ENCODE measurements around the gene SEPTIN14. TPM values are rescaled to one million over a fixed set of nuclear protein-coding genes. Genes with fewer than 3 reads are reported as not detected.
"Not testable (repeated sequence)": the region's sequence is repeated elsewhere in the genome, so short reads cannot be mapped to it uniquely, and the experiment has no call there.

SEPTIN14 gene
- total RNA-seq (2021) (not detected in 2 replicates), Bru-seq, nascent RNA (not detected), BruChase-seq, experiment 1, labeled RNA remaining after a 2-hour chase (not detected), BruChase-seq, experiment 2, labeled RNA remaining after a 6-hour chase (percentile 1 among the genes with signal in this experiment)
- long read RNA-seq, result 0 reads

DNA sequence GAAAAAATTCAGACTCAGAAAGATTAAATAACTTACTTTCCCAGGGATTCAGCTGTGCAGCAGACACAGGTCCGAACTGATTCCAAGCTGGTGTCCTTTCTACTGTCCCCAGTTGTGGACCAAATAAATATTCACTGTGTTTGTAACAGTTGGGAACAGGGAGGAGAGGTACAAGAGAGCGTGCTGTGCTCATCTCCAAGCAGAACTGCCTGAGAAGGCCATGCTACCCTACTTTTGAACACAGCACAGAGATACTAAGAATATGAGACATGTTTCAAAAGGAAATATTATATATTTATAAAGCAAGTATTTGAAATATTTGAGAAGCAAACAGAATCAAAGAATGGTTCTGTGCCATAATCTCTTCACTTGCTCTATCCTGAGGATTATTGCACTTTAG, at the start of gene SEPTIN14:
Gene SEPTIN14, minus strand, starts transcription at position 101 of the 400 bp plus-strand sequence. CDS start 756 bp downstream, outside the sequence.
- CTCF ChIA-PET; H3K9me3 ChIP-seq (ENCODE audit: low read depth, low read length, poor library complexity, severe bottlenecking); H3K4me1 ChIP-seq (ENCODE audit: insufficient read depth, low read length, poor library complexity, severe bottlenecking); POLR2A ChIA-PET (ENCODE audit: low non-redundant PET); H3K27ac ChIP-seq (ENCODE audit: low read depth, low read length, poor library complexity, severe bottlenecking); intact Hi-C loops (cut with micrococcal nuclease; ENCODE audit: unreplicated experiment); H3K4me3 ChIP-seq (ENCODE audit: low read depth, low read length, poor library complexity, severe bottlenecking); H3K36me3 ChIP-seq (ENCODE audit: insufficient read depth, low read length, poor library complexity, severe bottlenecking); H3K27me3 ChIP-seq (replicated peaks; ENCODE audit: insufficient read depth, low read depth, low read length, poor library complexity); DNase-seq (ENCODE audit: low spot score); BruUV-seq (replicated peaks): not testable (repeated sequence)

DNA sequence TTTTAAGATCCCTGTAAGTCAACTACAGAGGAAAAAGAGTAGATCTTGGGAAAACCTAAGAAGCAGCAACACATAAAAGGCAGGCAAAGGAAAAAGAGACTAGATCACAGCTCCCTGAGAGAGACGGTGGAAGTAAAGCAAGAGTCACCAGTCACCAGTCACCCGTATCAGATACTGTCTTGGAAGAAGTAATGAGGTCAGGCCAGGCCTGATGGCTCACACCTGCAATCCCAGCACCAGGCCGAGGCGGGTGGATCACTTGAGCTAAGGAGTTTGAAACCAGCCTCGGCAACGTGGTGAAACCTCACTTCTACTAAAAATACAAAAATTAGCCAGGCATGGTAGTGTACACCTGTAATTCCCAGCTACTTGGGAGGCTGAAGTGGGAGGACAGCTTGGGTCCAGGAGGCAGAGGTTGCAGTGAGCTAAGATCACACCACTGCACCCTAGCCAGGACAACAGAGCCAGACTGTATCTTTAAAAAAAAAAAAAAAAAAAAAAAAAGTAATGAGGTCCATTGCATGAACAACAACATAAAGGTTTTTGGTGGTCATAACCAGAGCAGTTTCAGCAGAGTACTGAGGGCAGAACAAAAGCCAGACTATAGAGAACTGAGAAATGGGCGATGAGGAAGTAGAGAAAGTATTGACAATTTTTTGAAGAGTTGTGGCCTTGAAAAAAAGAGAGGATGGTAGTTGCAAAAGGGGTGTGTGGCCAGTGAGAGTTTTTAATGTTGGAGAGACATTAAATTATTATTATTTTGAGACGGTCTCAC, 41.6 kb upstream of the SEPTIN14 start:
- Histone ChIP-seq H3K4me1 (ENCODE audit: insufficient read depth, low read length, poor library complexity, severe bottlenecking) (no peaks in the 10 kb centered on the region), H3K27me3 (replicated peaks; ENCODE audit: insufficient read depth, low read depth, low read length, poor library complexity) (no peaks in the 10 kb centered on the region), H3K4me3 (ENCODE audit: low read depth, low read length, poor library complexity, severe bottlenecking) (no peak overlapping the region), H3K36me3 (ENCODE audit: insufficient read depth, low read length, poor library complexity, severe bottlenecking) (no peaks in the 10 kb centered on the region), H3K9me3 (ENCODE audit: low read depth, low read length, poor library complexity, severe bottlenecking) (peaks cover 3% of the 10 kb centered on the region), H3K27ac (ENCODE audit: low read depth, low read length, poor library complexity, severe bottlenecking) (no peak overlapping the region)
- ChIA-PET POLR2A (ENCODE audit: low non-redundant PET) (no interaction called here), CTCF (no interaction called here)
- no peak for DNase-seq (ENCODE audit: low spot score)
- TF ChIP-seq, protein P1, sequence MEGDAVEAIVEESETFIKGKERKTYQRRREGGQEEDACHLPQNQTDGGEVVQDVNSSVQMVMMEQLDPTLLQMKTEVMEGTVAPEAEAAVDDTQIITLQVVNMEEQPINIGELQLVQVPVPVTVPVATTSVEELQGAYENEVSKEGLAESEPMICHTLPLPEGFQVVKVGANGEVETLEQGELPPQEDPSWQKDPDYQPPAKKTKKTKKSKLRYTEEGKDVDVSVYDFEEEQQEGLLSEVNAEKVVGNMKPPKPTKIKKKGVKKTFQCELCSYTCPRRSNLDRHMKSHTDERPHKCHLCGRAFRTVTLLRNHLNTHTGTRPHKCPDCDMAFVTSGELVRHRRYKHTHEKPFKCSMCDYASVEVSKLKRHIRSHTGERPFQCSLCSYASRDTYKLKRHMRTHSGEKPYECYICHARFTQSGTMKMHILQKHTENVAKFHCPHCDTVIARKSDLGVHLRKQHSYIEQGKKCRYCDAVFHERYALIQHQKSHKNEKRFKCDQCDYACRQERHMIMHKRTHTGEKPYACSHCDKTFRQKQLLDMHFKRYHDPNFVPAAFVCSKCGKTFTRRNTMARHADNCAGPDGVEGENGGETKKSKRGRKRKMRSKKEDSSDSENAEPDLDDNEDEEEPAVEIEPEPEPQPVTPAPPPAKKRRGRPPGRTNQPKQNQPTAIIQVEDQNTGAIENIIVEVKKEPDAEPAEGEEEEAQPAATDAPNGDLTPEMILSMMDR (conservative IDR thresholded peaks at IDR 0.05; ENCODE audit: low read depth, low read length), result no peak
- no peak for TF ChIP-seq EZH2 (IDR thresholded peaks at IDR 0.05; ENCODE audit: borderline replicate concordance, low read depth, low read length, poor library complexity, severe bottlenecking)
- BruUV-seq (replicated peaks), result no TSS peak
- intact Hi-C loops (cut with micrococcal nuclease; ENCODE audit: unreplicated experiment), result no loop called here

DNA sequence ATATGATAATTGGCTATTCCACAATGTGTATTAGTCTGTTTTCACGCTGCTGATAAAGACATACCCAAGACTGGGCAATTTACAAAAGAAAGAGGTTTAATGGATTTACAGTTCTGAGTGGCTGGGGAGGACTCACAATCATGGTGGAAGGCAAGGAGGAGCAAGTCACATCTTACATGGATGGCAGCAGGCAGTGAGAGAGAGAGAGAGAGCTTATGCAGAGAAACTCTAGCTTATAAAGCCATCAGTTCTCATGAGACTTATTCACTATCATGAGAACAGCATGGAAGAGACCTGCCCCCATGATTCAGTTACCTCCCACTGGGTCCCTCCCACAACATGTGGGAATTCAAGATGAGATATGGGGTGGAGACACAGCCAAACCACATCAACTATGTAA, 38.5 kb upstream of the SEPTIN14 start:
- H3K27me3 ChIP-seq (replicated peaks; ENCODE audit: insufficient read depth, low read depth, low read length, poor library complexity); DNase-seq (ENCODE audit: low spot score); H3K27ac ChIP-seq (ENCODE audit: low read depth, low read length, poor library complexity, severe bottlenecking); POLR2A ChIA-PET (ENCODE audit: low non-redundant PET); H3K9me3 ChIP-seq (ENCODE audit: low read depth, low read length, poor library complexity, severe bottlenecking); BruUV-seq (replicated peaks); H3K4me1 ChIP-seq (ENCODE audit: insufficient read depth, low read length, poor library complexity, severe bottlenecking); CTCF ChIA-PET; H3K36me3 ChIP-seq (ENCODE audit: insufficient read depth, low read length, poor library complexity, severe bottlenecking); intact Hi-C loops (cut with micrococcal nuclease; ENCODE audit: unreplicated experiment); H3K4me3 ChIP-seq (ENCODE audit: low read depth, low read length, poor library complexity, severe bottlenecking): not testable (repeated sequence)

DNA sequence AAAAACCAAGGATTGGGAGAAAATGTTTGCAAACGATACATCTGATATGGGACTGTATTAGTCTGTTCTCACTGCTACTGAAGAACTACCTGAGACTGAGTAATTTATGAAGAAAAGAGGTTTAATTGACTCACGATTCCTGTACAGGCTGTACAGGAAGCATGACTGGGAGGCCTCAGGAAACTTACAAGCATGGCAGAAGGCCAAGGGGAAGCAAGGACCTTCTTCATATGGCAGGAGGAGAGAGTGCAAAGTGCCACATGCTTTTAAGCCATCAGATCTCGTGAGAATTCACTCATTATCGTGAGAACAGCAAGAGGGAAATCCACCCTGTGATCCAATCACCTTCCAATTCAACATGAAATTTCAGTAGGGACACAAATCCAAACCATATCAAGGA, 35.7 kb upstream of the SEPTIN14 start:
- CTCF ChIA-PET, result no interaction called here
- H3K4me3 ChIP-seq (ENCODE audit: low read depth, low read length, poor library complexity, severe bottlenecking), result no peak overlapping the region
- DNase-seq (ENCODE audit: low spot score), result peak; percentile 11
- no peak for TF ChIP-seq EZH2 (IDR thresholded peaks at IDR 0.05; ENCODE audit: borderline replicate concordance, low read depth, low read length, poor library complexity, severe bottlenecking)
- H3K27ac ChIP-seq (ENCODE audit: low read depth, low read length, poor library complexity, severe bottlenecking), result no peak overlapping the region
- peaks cover 3% of the 10 kb centered on the region for H3K9me3 ChIP-seq (ENCODE audit: low read depth, low read length, poor library complexity, severe bottlenecking)
- no peaks in the 10 kb centered on the region for H3K27me3 ChIP-seq (replicated peaks; ENCODE audit: insufficient read depth, low read depth, low read length, poor library complexity)
- H3K36me3 ChIP-seq (ENCODE audit: insufficient read depth, low read length, poor library complexity, severe bottlenecking), result no peaks in the 10 kb centered on the region
- BruUV-seq (replicated peaks), result no TSS peak
- intact Hi-C loops (cut with micrococcal nuclease; ENCODE audit: unreplicated experiment), result no loop called here
- H3K4me1 ChIP-seq (ENCODE audit: insufficient read depth, low read length, poor library complexity, severe bottlenecking), result no peaks in the 10 kb centered on the region
- POLR2A ChIA-PET (ENCODE audit: low non-redundant PET), result no interaction called here
